Fibroblast of pulmonary artery (primary cell): ENCODE results near the gene ST8SIA6.

ENCODE experiments used
- DNase-seq: peaks from one replicate; pipeline ENCODE4 v3.0.0-alpha.2; 2010; ENCODE audit warnings: low read depth
- H3K4me3 ChIP-seq: replicated peaks from 2 replicates; pipeline ENCODE4 v1.5.1; 2011; ENCODE audit warnings: low read depth, mild to moderate bottlenecking, control low read depth, low read length, moderate library complexity
- TF ChIP-seq, protein P1 (sequence below): IDR thresholded peaks from 2 replicates; pipeline ENCODE4 v1.5.1; 2011; ENCODE audit warnings: mild to moderate bottlenecking, control low read depth, low read length, inconsistent platforms; ENCODE audit errors: missing control alignments

The ST8SIA6 gene

DNA sequence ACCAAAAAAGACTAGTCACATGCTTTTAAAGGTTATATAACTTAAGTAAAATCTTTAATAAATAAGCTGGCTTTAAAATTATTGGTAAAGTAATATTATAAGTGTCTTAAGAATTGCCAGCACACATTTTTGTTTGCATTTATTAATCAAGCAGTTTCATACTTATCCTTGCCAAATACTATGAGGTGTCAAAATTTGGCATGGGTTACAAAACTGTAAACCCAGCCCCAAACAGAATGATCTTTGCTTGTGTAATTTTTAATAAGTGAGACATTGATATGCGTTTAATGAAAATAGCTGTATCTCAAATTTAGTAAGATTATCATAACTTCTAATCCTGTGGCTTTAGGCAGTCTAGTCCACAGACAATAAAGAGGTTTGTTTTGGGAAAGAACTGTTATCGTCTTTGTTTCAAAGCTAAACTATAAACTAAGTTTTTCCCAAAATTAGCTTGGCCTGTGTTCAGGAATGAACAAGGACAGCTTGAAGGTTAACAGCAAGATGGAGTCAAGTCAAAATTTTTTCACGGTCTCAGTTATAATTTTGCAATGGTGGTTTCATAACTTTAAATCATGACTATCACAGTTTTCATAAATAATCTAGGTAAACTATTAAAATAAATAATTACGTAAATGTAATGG is 72.8 kb downstream of the ST8SIA6 start:
- no peak overlapping the region for H3K4me3 ChIP-seq
- no peak for DNase-seq
- TF ChIP-seq, protein P1, sequence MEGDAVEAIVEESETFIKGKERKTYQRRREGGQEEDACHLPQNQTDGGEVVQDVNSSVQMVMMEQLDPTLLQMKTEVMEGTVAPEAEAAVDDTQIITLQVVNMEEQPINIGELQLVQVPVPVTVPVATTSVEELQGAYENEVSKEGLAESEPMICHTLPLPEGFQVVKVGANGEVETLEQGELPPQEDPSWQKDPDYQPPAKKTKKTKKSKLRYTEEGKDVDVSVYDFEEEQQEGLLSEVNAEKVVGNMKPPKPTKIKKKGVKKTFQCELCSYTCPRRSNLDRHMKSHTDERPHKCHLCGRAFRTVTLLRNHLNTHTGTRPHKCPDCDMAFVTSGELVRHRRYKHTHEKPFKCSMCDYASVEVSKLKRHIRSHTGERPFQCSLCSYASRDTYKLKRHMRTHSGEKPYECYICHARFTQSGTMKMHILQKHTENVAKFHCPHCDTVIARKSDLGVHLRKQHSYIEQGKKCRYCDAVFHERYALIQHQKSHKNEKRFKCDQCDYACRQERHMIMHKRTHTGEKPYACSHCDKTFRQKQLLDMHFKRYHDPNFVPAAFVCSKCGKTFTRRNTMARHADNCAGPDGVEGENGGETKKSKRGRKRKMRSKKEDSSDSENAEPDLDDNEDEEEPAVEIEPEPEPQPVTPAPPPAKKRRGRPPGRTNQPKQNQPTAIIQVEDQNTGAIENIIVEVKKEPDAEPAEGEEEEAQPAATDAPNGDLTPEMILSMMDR = no peak

DNA sequence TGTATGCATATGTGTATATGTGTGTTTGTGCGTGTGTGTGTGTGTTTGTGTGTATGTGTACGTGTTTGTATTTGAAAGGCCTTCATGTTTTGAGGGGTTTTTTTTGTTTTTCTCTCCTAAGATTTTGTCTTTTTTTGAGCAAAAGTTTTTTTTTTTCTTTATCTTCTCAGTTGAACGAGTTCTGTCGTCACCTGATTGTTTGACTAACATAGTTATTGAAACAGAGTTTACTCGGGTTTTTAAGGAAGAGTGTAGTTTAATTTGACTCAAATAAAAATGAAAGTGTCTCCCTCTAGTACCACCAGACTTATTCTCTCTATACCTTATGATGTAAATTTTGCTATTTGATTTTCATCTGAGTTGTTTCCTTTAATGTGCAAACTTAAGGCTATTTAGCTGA is 73.5 kb downstream of the ST8SIA6 start:
- no peak for DNase-seq
- H3K4me3 ChIP-seq = no peak overlapping the region
- TF ChIP-seq, protein P1 = no peak

DNA sequence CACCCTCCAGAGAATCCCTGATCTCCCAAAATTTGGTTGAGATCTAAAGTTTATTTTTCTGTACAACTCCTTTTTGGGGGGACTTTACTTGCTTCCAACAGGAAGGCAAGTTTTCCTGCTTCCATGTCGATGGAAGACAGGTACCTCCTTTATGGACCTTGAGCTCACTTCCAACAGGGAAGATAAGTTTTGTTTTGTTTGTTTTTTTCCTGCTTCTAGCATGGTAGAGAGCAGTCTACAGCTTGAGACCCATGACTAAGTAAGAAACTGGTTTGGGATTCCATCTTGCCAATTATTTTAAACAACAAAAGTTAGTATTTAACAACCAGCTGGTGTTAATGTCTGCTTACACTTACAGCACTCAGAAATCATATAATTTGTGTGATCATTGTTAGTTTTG is 74.4 kb downstream of the ST8SIA6 start:
- no peak for DNase-seq
- TF ChIP-seq, protein P1 = no peak
- H3K4me3 ChIP-seq = no peak overlapping the region

DNA sequence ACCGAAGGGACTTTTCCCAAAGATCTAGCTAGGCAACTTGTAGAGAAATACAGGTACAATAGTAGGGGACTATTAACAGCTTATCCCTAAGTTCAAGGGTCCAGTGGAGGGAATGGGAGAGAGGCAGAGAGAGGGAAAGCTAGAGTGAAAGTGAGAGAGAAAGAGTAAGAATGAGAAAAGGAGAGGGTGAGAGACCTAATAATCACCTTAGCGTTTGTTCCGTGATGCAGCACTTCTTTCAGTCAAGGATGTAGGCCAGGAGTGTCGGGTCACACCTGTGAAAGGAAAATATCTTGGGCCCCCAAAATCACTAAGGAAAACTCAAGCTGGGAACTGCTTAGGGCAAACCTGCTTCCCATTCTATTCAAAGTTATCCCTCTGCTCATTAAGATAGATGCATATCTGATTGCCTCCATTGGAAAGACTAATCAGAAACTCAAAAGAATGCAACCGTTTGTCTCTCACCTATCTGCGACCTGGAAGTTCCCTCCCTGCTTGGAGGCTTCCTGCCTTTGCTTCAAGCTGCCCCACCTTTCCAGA is 75.2 kb downstream of the ST8SIA6 start:
- no peak for DNase-seq
- no peak overlapping the region for H3K4me3 ChIP-seq
- TF ChIP-seq, protein P1 = no peak

DNA sequence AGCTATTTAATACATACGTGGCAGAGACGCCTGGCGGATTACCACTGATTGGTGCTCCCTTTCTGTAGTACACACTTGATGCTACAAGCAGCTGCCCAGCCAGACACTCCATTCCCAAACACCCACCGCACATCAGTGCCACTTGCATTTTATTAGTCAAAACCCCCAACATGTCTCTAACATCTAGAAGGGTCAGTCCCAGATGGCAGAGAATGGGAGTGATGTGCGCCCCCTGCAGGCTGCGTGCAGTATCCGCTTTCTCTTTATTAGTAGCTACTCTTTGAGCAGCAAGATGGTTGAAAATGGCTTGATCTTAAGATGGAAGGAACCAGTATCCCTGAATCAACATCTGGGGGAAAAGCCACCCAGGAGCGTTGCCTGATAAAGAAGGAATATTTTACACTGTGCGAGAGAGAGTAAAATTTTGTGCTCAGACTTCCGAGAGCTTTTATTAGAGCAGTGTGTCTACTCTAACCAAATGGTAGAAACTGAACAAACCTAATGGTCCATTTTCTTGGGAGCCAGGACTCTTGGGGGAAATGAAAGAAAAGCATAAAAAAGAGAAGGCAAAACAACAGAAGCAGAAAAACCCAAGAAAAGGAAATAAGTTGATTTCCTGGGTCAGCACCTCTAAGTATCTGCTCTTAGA is 78.3 kb downstream of the ST8SIA6 start:
- no peak overlapping the region for H3K4me3 ChIP-seq
- peak; percentile 29 for DNase-seq
- TF ChIP-seq, protein P1 = peak; percentile 63

DNA sequence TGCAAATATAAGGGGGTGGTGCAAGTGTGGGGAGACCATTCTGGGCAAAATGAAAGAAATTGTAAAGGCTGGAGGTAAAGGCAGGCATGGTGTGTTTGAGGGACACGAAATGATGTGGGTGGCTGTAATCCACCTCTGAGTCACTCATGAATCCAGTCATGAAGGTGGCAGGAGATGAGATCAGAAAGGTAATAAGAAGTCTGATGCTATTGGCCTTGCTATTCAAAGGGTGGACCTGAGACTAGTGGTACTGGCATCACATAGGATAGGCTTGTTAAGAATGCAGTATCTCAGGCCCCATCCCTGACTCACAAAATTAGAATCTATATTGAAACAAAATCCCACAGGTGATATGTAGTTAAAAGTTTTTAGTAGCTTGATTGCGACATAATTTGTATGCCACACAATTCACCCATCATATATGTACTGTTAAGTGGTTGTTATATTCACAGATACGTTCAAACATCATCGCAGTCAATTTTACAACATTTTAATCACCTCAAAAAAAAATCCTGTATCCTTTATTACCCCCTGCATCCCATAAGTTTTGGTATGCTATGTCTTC is 85.6 kb downstream of the ST8SIA6 start:
- no peak for DNase-seq
- no peak overlapping the region for H3K4me3 ChIP-seq

More for the DNA sequence above, 85.6 kb downstream of the ST8SIA6 start:
- TF ChIP-seq, protein P1 = no peak
